H1 (cell line): ENCODE measurements around the gene EPN3. TPM values are rescaled to one million over a fixed set of nuclear protein-coding genes. Genes with fewer than 3 reads are reported as not detected.
A peak's percentile ranks its signal among the peaks of the same experiment; 100 is the strongest.

Source experiments
- CEBPB ChIP-seq: IDR thresholded peaks from 2 replicates; pipeline ENCODE4 v1.6.1; 2012; ENCODE audit warnings: low read depth, low read length
- CHD7 ChIP-seq: fragments of 300-600 bp; sonication (generic); IDR thresholded peaks from 2 replicates; pipeline ENCODE4 v1.7.1; 2012; ENCODE audit warnings: low read length, moderate library complexity, mild to moderate bottlenecking, inconsistent platforms; ENCODE audit not compliant: insufficient replicate concordance
- EZH2 ChIP-seq: fragments of 200-600 bp; sonication (generic); IDR thresholded peaks from 2 replicates; pipeline ENCODE4 v1.7.1; 2012; ENCODE audit warnings: low read depth, mild to moderate bottlenecking, moderate library complexity, low read length, inconsistent platforms; ENCODE audit not compliant: severe bottlenecking
- KDM4A ChIP-seq: IDR thresholded peaks from one replicate; pipeline ENCODE4 v1.7.1; 2012; ENCODE audit warnings: low read depth, mild to moderate bottlenecking, moderate library complexity, low read length, inconsistent platforms; ENCODE audit not compliant: severe bottlenecking
- KDM5A ChIP-seq: fragments of 200-600 bp; IDR thresholded peaks from 2 replicates; pipeline ENCODE4 v1.7.1; 2012; ENCODE audit warnings: mild to moderate bottlenecking, low read length, inconsistent platforms, mixed read lengths
- POLR2AphosphoS5 ChIP-seq: IDR thresholded peaks from 2 replicates; pipeline ENCODE4 v1.6.1; 2011; ENCODE audit warnings: low read depth, low read length
- SRF ChIP-seq: IDR thresholded peaks from 2 replicates; pipeline ENCODE4 v1.6.1; 2011; ENCODE audit warnings: mild to moderate bottlenecking, low read depth, low read length, moderate library complexity
- SUZ12 ChIP-seq: fragments of 200-600 bp; sonication (generic); IDR thresholded peaks from 2 replicates; pipeline ENCODE4 v1.6.1; 2012; ENCODE audit warnings: mild to moderate bottlenecking, inconsistent platforms, low read length, moderate library complexity, mixed read lengths
- USF2 ChIP-seq: IDR thresholded peaks from 2 replicates; pipeline ENCODE4 v1.6.1; 2011; ENCODE audit warnings: low read length, improper control_type of control experiment
- polyA plus RNA-seq, 7 experiments: library from polyadenylated mRNA; depleted of rRNA in 3 of 7; stranded (reverse) in 5 of 7; unstranded in 2 of 7; fragments of >200 nt in 5 of 7; fragments of 200-250 nt in 2 of 7; gene quantifications; 1 replicate in 5 of 7; 2 replicates in 1 of 7; 4 replicates in 1 of 7; pipeline versions ENCODE4 v1.2.1 to v1.2.3, GENCODE V29; 2011 to 2013; ENCODE audit warnings: missing spikeins in 2 of 7, mixed read lengths in 2 of 7
- total RNA-seq: library from RNA; stranded (reverse); fragmentation: NEBNext Ultra II Directional; extraction: Animal tissue kit (Norgen Biotek cat#: 25700); gene quantifications from 2 replicates; pipeline ENCODE4 v1.2.1, GENCODE V29; 2021

The EPN3 gene
- total and polyA plus RNA-seq, 2 of the 8 experiments (the other 6 are each of a cell fraction or from before 2014, with no cell fraction given): 6.7 to 7.9 TPM

DNA sequence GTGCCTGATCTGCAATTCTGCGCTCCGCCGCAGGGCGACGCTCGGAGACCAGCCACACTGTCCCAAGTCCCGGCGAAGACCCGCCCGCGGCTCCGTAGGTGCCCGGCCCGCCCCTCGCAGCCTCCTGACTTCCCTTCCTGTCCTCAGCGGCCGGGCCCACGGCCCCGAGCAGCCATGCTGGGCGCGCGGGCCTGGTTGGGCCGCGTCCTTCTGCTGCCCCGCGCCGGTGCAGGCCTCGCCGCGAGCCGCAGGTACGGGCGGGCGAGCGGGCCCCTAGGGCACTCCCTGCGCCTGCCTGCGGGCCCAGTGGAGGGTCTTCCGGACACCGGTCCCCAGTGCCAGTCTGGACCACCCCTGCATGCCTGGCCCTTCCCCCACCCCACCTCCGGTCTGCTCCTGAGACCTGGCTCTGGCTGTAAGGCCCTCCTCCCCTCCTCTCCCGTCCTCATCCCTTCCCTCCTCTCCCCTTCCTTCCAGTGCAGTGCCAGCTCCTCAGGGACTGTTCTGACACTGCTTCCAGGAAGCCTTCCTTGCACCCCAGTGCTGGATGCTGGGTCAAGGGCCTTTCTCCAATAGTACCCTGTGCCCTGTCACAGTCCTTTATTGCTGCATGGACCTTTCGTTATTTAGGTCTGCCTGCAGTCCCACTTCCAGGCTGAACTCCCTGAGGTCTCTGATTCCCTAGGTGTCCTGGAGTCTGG lies 14.7 kb downstream of the EPN3 start, which contains the start of gene SPATA20 (continued):
- TF ChIP-seq CHD7: no peak
- peak; percentile 93 for TF ChIP-seq KDM4A
- no peak for TF ChIP-seq CEBPB
- no peak for TF ChIP-seq SRF
- 0 out of 2 replicates have a peak, but pooled peaks have one; percentile 31 for TF ChIP-seq POLR2AphosphoS5
- TF ChIP-seq KDM5A: no peak
- no peak for TF ChIP-seq USF2
- TF ChIP-seq SUZ12: no peak
- no peak for TF ChIP-seq EZH2
